HG03025 (cell line): ENCODE results near the gene AFAP1.

ENCODE experiments used
- ATAC-seq: cut with Tn5 transposase; IDR thresholded peaks from one replicate; pipeline ENCODE4 v1.9.1; 2021; ENCODE audit warnings: mild to moderate bottlenecking, moderate library complexity; ENCODE audit not compliant: unreplicated experiment, low FRiP score

The AFAP1 gene

DNA sequence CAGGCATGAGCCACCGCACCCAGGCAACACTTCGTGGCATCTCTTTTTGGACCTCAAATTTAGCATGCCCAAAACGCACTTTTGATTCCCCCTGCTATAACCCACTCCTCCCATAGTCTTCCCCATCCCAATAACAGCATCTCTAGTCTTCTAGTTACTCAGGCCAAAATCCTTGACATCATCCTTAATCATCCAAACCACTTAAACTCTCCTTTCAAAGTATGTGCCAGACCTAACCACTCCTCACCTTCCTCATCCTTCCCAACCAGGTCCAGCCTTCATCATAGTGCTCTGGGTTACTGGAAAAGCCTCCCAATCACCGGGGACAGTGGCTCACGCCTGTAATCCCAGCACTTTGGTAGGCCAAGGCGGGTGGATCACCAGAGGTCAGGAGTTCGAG is 41.9 kb downstream of the AFAP1 start:
- ATAC-seq, result no peak

GRCh38 chr4:7894677-7895181 is 44.9 kb downstream of the AFAP1 start:
- no peak for ATAC-seq

DNA sequence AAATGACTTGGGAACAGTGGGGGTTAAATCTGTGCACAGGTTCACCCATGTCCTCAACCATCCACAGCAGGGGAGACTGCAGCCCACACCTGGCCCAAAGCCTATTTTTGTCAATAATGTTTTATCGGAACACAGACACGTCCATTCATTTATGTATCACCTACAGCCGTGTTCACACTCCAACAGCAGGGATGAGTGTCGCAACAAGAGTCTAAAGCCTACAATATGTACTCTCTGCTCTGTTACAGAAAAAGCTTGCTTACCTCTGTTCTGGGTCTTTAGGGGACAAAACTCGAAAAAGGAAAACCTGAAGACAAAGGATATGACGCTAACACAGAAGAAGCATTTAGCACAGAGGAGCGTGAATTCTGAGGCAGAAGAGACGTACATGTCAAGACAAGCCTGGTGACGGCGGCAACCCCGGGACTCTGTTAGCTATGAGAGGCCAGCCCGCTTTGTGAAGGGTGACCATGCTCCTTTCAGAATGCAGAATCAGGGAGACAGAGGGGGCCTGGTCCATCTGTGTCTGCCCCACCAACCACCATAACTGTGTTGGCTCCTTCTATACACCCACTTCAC is 45.5 kb downstream of the AFAP1 start:
- ATAC-seq, result no peak

DNA sequence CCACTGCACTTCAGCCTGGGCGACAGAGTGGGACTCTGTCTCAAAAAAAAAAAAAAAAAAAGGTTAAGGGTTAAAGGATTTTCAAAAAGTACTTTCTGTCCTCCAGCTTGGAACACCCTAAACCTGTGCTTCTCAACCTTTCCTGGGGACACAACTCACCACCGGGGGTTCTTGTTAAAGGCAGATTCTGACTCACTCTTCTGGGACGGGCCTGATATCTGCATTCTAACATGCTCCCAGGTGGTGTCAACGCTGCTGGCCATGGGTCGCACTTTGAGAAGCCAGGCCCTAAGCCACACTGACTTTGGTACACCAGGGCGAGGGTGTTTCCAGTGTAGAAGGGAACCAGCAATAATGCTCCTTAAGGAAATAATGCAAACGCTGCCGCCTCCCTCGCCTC is 46.1 kb downstream of the AFAP1 start:
- no peak for ATAC-seq

GRCh38 chr4:7892212-7893019 is 47.2 kb downstream of the AFAP1 start:
- ATAC-seq, result no peak

DNA sequence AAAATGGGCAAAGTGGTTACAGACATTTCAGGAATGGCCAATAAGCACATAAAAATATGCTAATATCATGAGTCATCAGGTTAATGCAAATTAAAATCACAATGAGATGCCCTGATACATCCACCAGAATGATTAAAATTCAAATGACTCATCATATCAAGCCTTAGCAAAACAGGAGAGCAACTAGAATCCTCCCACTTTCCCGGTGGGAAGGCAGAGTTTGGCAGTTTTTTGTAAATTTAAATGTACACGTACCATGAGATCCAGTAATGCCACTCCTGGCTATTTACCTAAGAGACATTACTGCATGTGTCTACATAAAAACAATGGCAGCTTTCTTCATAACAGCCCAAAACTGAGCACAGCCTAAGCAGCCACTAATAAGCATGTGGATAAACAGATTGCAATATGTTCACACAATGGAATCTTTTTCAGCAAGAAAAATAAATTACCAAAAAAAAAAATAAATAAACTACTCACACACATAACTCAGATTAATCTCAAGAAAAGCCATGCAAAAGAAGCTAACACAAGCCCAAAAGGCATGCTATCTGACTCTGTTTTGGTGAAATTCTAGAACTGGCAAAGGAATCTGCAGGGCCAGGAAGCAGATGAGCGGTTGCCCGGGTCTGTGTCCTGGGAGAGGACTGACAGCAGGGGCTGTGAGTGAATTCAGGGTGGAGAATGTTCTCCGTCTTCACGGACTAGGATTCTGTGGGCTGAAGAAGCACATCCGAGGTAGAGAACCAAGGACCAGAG is 48.8 kb downstream of the AFAP1 start:
- no peak for ATAC-seq

- no peak for ATAC-seq
Measured at GRCh38 chr4:7887436-7887835, 52.2 kb downstream of the AFAP1 start.

GRCh38 chr4:7886007-7886973 is 53.4 kb downstream of the AFAP1 start:
- no peak for ATAC-seq

GRCh38 chr4:7885216-7886006 is 54.2 kb downstream of the AFAP1 start:
- no peak for ATAC-seq

DNA sequence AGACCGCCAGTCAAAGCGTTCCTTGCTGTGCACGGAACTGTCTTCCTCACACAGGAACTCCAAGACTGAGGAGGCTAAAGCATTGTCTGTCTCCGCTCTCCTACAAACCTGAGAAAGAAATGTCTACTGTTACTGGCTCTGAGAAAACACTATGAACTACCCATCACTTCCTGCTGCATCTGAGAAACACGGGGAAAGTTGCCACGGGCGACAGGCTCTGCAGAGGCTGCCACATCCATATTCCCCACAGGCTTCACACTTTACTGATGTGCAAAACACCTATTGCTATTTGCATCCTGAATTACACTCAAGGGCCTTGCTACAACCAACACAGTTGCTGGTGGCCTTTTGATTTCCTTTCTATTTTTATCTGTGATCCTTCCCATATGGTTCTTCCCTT is 59.0 kb downstream of the AFAP1 start:
- no peak for ATAC-seq

GRCh38 chr4:7879127-7879526 is 60.5 kb downstream of the AFAP1 start:
- ATAC-seq, result no peak

GRCh38 chr4:7878323-7878722 is 61.3 kb downstream of the AFAP1 start:
- no peak for ATAC-seq

DNA sequence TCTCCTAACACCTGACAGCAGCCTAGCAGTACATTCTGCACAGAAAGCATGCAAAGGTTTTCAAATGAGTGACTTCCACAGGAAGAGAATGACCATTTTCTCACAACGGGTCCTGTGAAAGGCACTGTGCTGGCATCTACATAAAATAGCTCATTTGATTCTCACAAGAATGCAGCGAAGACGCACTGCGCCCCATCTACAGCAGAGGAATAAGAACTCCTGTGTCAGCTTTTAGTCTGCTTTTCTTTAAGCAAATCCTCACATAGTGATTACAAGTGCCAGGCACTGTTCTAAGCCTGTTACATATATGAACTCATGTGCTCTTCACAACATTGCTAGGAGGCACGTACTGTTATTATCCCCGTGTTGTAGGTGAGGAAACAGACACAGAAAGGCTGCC is 62.5 kb downstream of the AFAP1 start:
- no peak for ATAC-seq

DNA sequence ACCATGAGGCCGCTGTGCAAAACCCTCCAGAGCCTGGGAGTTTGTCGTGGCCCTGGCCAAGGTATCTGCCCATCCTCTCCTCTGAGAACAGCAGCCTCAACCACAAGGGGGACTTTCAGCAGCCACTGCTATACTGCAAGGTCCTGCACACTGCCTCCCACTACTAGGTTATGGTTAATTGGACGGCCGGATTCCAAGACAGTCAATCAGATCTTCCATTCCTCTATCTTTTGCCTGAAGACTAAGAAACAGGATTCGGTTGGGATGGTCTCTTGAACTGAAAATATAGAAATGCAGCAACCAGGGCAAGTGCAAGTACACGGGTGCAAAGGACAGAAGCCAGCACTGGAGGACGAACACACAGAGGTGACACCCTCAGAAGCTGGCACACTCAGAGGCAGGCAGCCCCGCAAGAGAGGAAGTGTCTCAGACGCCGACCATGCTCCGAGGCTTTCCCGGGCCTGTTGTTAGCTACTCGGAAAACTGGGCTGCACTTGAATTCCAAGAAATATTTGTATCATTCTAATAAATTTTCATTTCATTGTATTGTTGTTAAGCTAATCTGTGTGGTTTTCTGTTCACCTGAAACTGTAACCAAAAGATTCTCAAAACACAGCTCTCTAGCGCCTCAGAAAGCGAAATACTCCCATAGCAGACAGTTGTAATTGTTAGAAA is 63.3 kb downstream of the AFAP1 start:
- no peak for ATAC-seq

DNA sequence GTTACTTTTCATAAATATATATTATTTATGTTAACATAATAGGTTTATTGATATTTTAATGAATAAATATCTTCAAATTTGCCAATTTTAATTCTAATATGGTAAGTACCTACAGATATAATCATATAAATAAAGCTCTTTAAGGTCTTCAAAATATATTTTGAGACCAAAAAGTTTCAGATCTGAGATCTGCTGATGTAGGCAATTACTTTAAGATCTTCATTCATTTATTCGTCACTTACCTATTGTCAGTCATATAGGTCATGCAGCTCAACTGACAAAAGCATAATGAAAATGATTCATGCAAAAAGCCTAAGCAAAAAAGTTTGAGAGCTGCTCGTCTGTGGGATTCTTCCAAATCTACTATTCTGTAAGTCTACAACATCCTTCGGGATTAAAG is 64.8 kb downstream of the AFAP1 start:
- ATAC-seq, result no peak

- no peak for ATAC-seq
Measured at GRCh38 chr4:7873881-7874280, 65.8 kb downstream of the AFAP1 start.

- ATAC-seq, result no peak
Measured at GRCh38 chr4:7872264-7872771, 67.3 kb downstream of the AFAP1 start.

DNA sequence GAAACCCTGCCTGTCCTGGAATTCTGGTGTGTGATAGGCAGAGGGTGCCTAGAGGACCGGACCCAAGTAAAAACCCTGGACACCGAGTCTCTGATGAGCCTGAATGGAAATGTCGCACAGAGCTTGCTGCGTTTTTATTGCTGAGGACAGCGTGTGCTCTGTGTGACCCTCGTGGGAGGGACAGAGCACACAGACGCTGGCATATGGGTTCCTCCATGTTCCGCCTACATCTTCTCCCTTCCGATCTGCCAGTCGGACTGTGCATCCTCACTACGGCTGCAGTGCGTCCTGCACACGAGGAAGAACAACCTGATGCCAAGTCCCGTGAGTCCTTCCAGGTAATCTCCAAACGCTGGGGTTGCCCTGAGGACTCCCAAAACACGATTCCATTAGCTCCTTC is 68.3 kb downstream of the AFAP1 start:
- ATAC-seq, result no peak
